ENCODE results near the gene CBFA2T3.

GRCh38 chr16:88900662-88901052, 76.3 kb downstream of the CBFA2T3 start:
- TF ChIP-seq ZNF775 (CRISPR knock-in tag; IDR thresholded peaks at IDR 0.05; ENCODE audit: borderline replicate concordance) = no peak
- TF ChIP-seq NCOA1 (CRISPR knock-in tag; IDR thresholded peaks at IDR 0.05) = no peak
- TF ChIP-seq ESRRA (CRISPR knock-in tag; IDR thresholded peaks at IDR 0.05; ENCODE audit: low read depth) = no peak
- TF ChIP-seq ADNP (CRISPR knock-in tag; IDR thresholded peaks at IDR 0.05) = no peak
- no peak for TF ChIP-seq MED1 (CRISPR knock-in tag; IDR thresholded peaks at IDR 0.05)
- no peak for TF ChIP-seq FIP1L1 (IDR thresholded peaks at IDR 0.05; ENCODE audit: borderline replicate concordance, insufficient read depth, low read depth, low read length)
- TF ChIP-seq ZNF891 (CRISPR knock-in tag; IDR thresholded peaks at IDR 0.05) = no peak
- TF ChIP-seq SUZ12 (IDR thresholded peaks at IDR 0.05; ENCODE audit: low read depth, low read length) = no peak
- TF ChIP-seq ARID3A (IDR thresholded peaks at IDR 0.05; ENCODE audit: low read depth, low read length) = no peak
- TF ChIP-seq ZNF629 (CRISPR knock-in tag; conservative IDR thresholded peaks at IDR 0.05) = no peak
- TF ChIP-seq ZBTB4 (CRISPR knock-in tag; IDR thresholded peaks at IDR 0.05; ENCODE audit: borderline replicate concordance) = no peak
- TF ChIP-seq XRCC5 (optimal IDR thresholded peaks at IDR 0.05; ENCODE audit: low read length) = no peak

Measured in HepG2 (cell line).